Heart left ventricle (tissue), 13 donors: Measurements from ENCODE around the gene ARID3B.

Experiments used
- POLR2A ChIP-seq, 2 donors: fragments of 450-650 bp; IDR thresholded peaks; one replicate each; pipeline ENCODE4 v1.6.1; 2017; ENCODE audit warnings: antibody characterized with exemption in 2 of 2, mild to moderate bottlenecking in 2 of 2, moderate library complexity in 2 of 2
- TF ChIP-seq, protein P1 (sequence below), 12 donors: fragments of 200-600 bp; sonication (generic) in 4 of 12; IDR thresholded peaks; one replicate each; pipeline versions ENCODE4 v1.5.0 to v1.8.0; 2018 to 2022; ENCODE audit warnings: antibody characterized with exemption in 12 of 12, mild to moderate bottlenecking in 5 of 12
- donor health status: ischemic (EF 13 %, LVEDD 7.1; RV severe dilation, severe dysfunction).
- donor health status: DM: no; HTN: yes; CAD: no.
- donor health status: DM: no; HTN: no; CAD: no.
- donor health status: ischemic (EF 25% LVEDD 6.9; RV normal size, moderate dysfunction).
- donor health status: ischemic (EF 25% LVEDD 5.7; RV mildly dilated, moderate dysfunction).
- donor health status: ischemic (EF 35%, LVEDD 5.7; RV mildly dilated, moderate dysfunction).
- donor health status: nonischemic (EF 11% LVEDD 7.7; RV severe dilation, severe dysfunction).
- donor health status: DM: yes; HTN: yes; CAD: no.
- donor health status: PGD.
- donor health status: ischemic (EF 29% LVEDD 5.4; RV normal size, mild dysfunction).
- donor health status: nonischemic (EF 23%, LVEDD 6.1; RV moderate dilation, normal function).

DNA sequence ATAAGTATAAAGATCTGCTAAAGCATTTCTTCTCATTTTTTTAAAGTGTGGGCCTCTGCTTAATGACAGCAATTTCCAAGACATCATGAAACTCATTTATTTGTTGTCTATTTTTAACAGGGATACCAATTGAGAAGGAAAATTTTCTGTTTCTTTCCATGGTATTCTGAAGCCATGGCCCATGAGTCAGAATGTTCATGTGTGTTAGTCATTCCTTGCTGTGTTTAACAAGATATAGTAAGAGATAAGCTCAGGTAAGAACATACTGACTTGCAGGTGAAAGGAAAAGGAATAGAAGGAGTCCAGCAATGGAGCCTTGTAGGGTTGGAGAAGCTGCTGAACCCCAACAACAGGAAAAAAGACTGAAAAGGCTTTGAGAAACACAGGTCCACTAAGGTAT is 17.0 kb upstream of the ARID3B start:
- TF ChIP-seq, protein P1, sequence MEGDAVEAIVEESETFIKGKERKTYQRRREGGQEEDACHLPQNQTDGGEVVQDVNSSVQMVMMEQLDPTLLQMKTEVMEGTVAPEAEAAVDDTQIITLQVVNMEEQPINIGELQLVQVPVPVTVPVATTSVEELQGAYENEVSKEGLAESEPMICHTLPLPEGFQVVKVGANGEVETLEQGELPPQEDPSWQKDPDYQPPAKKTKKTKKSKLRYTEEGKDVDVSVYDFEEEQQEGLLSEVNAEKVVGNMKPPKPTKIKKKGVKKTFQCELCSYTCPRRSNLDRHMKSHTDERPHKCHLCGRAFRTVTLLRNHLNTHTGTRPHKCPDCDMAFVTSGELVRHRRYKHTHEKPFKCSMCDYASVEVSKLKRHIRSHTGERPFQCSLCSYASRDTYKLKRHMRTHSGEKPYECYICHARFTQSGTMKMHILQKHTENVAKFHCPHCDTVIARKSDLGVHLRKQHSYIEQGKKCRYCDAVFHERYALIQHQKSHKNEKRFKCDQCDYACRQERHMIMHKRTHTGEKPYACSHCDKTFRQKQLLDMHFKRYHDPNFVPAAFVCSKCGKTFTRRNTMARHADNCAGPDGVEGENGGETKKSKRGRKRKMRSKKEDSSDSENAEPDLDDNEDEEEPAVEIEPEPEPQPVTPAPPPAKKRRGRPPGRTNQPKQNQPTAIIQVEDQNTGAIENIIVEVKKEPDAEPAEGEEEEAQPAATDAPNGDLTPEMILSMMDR (IDR thresholded peaks at IDR 0.05): no peak
- no peak for TF ChIP-seq POLR2A (IDR thresholded peaks at IDR 0.05)
